GM19372 (cell line): Measurements from ENCODE around the gene VCX2.
"Not testable (repeated sequence)": the region's sequence is repeated elsewhere in the genome, so short reads cannot be mapped to it uniquely, and the experiment has no call there.

Experiments used
- ATAC-seq: cut with Tn5 transposase; IDR thresholded peaks from one replicate; pipeline ENCODE4 v1.9.1; 2021; ENCODE audit warnings: mild to moderate bottlenecking, low read depth, moderate library complexity; ENCODE audit not compliant: unreplicated experiment

The VCX2 gene

DNA sequence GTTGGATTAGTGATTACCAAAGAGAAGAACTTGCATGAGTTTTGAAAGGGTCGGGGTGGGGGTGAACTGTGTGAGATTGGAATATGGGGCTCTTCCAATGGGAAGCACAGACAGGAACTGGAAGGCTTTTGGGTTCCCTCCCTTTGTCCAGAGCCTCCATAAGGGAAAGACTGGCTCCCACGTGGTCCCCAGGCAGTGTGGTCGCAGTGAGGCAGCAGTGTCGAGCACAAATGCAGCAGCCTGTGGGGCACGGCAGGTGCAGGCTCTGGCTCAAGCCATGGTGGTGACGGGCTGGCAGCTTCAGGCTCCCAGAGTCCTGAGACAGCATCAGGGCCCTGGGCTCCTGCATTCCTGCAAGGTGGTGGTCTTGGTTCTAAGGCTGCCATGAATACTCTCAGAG, 45.5 kb downstream of the VCX2 start:
- ATAC-seq: no peak

DNA sequence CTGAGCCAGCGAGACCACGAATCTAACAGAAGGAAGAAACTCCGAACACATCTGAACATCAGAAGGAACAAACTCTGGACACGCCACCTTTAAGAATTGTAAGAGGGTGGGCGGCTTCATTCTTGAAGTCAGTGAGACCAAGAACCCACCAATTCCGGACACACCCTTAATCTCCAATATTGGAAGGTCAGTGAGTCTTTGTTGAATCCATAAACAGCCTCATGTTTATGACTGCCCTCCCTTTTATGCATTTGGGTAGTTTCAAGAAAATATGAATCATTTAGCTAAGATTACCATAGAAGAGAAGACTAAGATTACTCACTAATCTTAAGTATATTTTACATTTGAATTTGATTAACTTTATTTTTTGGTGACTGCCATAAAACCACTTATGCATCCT, 48.5 kb downstream of the VCX2 start:
- no peak for ATAC-seq

DNA sequence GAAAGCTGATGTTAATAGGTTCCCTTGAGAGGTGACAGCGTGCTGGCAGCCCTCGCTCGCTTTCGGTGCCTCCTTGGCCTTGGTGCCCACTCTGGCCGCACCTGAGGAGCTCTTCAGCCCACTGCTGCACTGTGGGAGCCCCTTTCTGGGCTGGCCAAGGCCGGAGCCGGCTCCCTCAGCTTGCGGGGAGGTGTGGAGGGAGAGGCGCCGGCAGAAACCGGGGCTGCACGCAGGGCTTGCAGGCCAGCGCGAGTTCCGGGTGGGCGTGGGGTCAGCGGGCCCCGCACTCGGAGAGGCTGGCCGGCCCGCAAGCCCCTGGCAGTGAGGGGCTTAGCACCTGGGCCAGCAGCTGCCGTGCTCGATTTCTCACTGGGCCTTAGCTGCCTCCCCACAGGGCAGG, 49.7 kb downstream of the VCX2 start:
- ATAC-seq: not testable (repeated sequence)
